OCI-LY3 (cell line): Measurements from ENCODE around the gene SIGLEC6.

Experiments used
- H2AFZ ChIP-seq: fragments of 200-600, 300-600 bp; shearing (Covaris generic); 2 replicates; pipeline ENCODE4 v1.6.0; 2014; ENCODE audit warnings: antibody characterized with exemption, low read depth, low read length
- H3K27ac ChIP-seq: fragments of 200-600, 300-600 bp; sonication (generic); 2 replicates; pipeline ENCODE4 v1.5.1; 2014; ENCODE audit warnings: mild to moderate bottlenecking, low read length, moderate library complexity, mixed read lengths
- H3K27me3 ChIP-seq: fragments of 200-600, 300-600 bp; sonication (generic); 2 replicates; pipeline ENCODE4 v1.6.1; 2014; ENCODE audit warnings: low read depth, low read length, mixed read lengths
- H3K36me3 ChIP-seq: fragments of 200-600, 300-600 bp; sonication (generic); replicated peaks from 2 replicates; pipeline ENCODE3; 2014; ENCODE audit warnings: low read depth, low read length, mixed read lengths
- H3K4me1 ChIP-seq: fragments of 300-600, 200-600 bp; sonication (generic); 2 replicates; pipeline ENCODE4 v1.6.1; 2014; ENCODE audit warnings: low read length, mixed read lengths
- H3K4me2 ChIP-seq: fragments of 200-600, 300-600 bp; sonication (generic); 2 replicates; pipeline ENCODE4 v1.6.1; 2014; ENCODE audit warnings: low read length, mixed read lengths
- H3K4me3 ChIP-seq: fragments of 300-600, 200-600 bp; sonication (generic); 2 replicates; pipeline ENCODE4 v1.5.1; 2014; ENCODE audit warnings: antibody characterized with exemption, mild to moderate bottlenecking, low read length, moderate library complexity
- H3K79me2 ChIP-seq: fragments of 300-600, 200-600 bp; shearing (Covaris generic); 2 replicates; pipeline ENCODE4 v1.6.1; 2014; ENCODE audit warnings: mild to moderate bottlenecking, low read length, mixed read lengths
- H3K9ac ChIP-seq: fragments of 300-600, 200-600 bp; shearing (Covaris generic); 2 replicates; pipeline ENCODE4 v1.6.0; 2014; ENCODE audit warnings: mild to moderate bottlenecking, low read length, moderate library complexity
- H3K9me3 ChIP-seq: fragments of 200-600, 300-600 bp; shearing (Covaris generic); 2 replicates; pipeline ENCODE4 v1.6.1; 2014; ENCODE audit warnings: low read length, mixed read lengths; ENCODE audit not compliant: insufficient read depth
- H4K20me1 ChIP-seq: fragments of 200-600, 300-600 bp; sonication (generic); 2 replicates; pipeline ENCODE4 v1.6.1; 2016; ENCODE audit warnings: low read length, mixed read lengths; ENCODE audit not compliant: insufficient read depth
- EZH2phosphoT487 ChIP-seq: fragments of 200-600 bp; shearing (Covaris generic); IDR thresholded peaks from 2 replicates; pipeline ENCODE4 v1.6.1; 2018; ENCODE audit warnings: antibody characterized with exemption, mixed run types, low read depth
- TF ChIP-seq, protein P1 (sequence below): fragments of 200-600, 300-600 bp; sonication (generic); IDR thresholded peaks from 2 replicates; pipeline ENCODE4 v1.5.1; 2014; ENCODE audit warnings: antibody characterized with exemption, low read length, low read depth

SIGLEC6 gene

GRCh38 chr19:51524666-51525264, 6.7 kb downstream of the SIGLEC6 start:
- Histone ChIP-seq H3K4me3 (no peak overlapping the region), H4K20me1 (no peaks in the 10 kb centered on the region), H3K9ac (no peak overlapping the region), H3K4me1 (no peaks in the 10 kb centered on the region), H3K79me2 (no peaks in the 10 kb centered on the region), H3K9me3 (no peaks in the 10 kb centered on the region), H2AFZ (no peak overlapping the region), H3K27me3 (peaks cover 58% of the 10 kb centered on the region), H3K27ac (no peak overlapping the region), H3K36me3 (no peaks in the 10 kb centered on the region), H3K4me2 (no peak overlapping the region)
- TF ChIP-seq EZH2phosphoT487 = no peak
- TF ChIP-seq, protein P1, sequence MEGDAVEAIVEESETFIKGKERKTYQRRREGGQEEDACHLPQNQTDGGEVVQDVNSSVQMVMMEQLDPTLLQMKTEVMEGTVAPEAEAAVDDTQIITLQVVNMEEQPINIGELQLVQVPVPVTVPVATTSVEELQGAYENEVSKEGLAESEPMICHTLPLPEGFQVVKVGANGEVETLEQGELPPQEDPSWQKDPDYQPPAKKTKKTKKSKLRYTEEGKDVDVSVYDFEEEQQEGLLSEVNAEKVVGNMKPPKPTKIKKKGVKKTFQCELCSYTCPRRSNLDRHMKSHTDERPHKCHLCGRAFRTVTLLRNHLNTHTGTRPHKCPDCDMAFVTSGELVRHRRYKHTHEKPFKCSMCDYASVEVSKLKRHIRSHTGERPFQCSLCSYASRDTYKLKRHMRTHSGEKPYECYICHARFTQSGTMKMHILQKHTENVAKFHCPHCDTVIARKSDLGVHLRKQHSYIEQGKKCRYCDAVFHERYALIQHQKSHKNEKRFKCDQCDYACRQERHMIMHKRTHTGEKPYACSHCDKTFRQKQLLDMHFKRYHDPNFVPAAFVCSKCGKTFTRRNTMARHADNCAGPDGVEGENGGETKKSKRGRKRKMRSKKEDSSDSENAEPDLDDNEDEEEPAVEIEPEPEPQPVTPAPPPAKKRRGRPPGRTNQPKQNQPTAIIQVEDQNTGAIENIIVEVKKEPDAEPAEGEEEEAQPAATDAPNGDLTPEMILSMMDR = no peak

DNA sequence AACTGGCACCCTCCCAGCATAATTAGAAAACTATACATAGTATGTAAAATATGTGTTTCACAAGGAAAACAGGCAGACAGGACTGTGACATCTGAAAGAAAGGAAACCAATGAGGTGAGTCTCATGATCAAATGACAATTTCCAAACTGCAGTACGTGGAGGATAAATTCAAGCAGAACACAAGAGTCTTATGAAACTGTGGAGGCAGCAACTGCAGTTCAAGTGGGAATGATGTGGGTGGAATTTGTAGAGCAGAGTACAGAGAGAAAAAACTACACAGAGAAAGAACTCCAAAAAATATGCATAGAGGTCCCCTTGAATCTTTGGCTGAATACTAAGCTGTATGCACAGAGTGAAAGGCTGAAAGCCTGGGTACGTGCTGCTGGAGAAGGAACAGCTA, 9.7 kb downstream of the SIGLEC6 start:
- Histone ChIP-seq H3K27me3 (peaks cover 38% of the 10 kb centered on the region), H3K9me3 (peaks cover 5% of the 10 kb centered on the region), H3K36me3 (no peaks in the 10 kb centered on the region), H3K79me2 (no peaks in the 10 kb centered on the region), H3K27ac (no peak overlapping the region), H3K4me2 (no peak overlapping the region), H2AFZ (no peak overlapping the region), H3K4me1 (no peaks in the 10 kb centered on the region), H4K20me1 (no peaks in the 10 kb centered on the region), H3K9ac (no peak overlapping the region), H3K4me3 (no peak overlapping the region)
- no peak for TF ChIP-seq EZH2phosphoT487
- TF ChIP-seq, protein P1 = no peak

GRCh38 chr19:51521357-51521756, 10.1 kb downstream of the SIGLEC6 start:
- TF ChIP-seq, protein P1 = no peak
- no peak for TF ChIP-seq EZH2phosphoT487
- Histone ChIP-seq H3K9me3 (peaks cover 5% of the 10 kb centered on the region), H3K36me3 (no peaks in the 10 kb centered on the region), H4K20me1 (no peaks in the 10 kb centered on the region), H3K79me2 (no peaks in the 10 kb centered on the region), H3K4me3 (no peak overlapping the region), H3K9ac (no peak overlapping the region), H3K4me2 (no peak overlapping the region), H3K27me3 (peaks cover 34% of the 10 kb centered on the region), H2AFZ (no peak overlapping the region), H3K4me1 (no peaks in the 10 kb centered on the region), H3K27ac (no peak overlapping the region)

- TF ChIP-seq EZH2phosphoT487 = no peak
- TF ChIP-seq, protein P1 = no peak
- H3K9me3 ChIP-seq = peaks cover 5% of the 10 kb centered on the region
- no peak overlapping the region for H3K9ac ChIP-seq
- no peaks in the 10 kb centered on the region for H3K4me1 ChIP-seq
- H3K27ac ChIP-seq = no peak overlapping the region
- no peak overlapping the region for H3K4me2 ChIP-seq
- H3K27me3 ChIP-seq = peaks cover 29% of the 10 kb centered on the region
- H3K4me3 ChIP-seq = no peak overlapping the region
- no peak overlapping the region for H2AFZ ChIP-seq
- no peaks in the 10 kb centered on the region for H3K79me2 ChIP-seq
- H3K36me3 ChIP-seq = no peaks in the 10 kb centered on the region
- no peaks in the 10 kb centered on the region for H4K20me1 ChIP-seq
These were observed 10.7 kb downstream of the SIGLEC6 start for GRCh38 chr19:51520728-51521127.
